HuH-7 (cell line): ENCODE measurements around the gene C10orf67.
"Not testable (repeated sequence)": the region's sequence is repeated elsewhere in the genome, so short reads cannot be mapped to it uniquely, and the experiment has no call there.

ENCODE experiments used
- DNase-seq: peaks from one replicate; pipeline ENCODE4 v3.0.0; 2011; ENCODE audit warnings: low spot score

The C10orf67 gene

DNA sequence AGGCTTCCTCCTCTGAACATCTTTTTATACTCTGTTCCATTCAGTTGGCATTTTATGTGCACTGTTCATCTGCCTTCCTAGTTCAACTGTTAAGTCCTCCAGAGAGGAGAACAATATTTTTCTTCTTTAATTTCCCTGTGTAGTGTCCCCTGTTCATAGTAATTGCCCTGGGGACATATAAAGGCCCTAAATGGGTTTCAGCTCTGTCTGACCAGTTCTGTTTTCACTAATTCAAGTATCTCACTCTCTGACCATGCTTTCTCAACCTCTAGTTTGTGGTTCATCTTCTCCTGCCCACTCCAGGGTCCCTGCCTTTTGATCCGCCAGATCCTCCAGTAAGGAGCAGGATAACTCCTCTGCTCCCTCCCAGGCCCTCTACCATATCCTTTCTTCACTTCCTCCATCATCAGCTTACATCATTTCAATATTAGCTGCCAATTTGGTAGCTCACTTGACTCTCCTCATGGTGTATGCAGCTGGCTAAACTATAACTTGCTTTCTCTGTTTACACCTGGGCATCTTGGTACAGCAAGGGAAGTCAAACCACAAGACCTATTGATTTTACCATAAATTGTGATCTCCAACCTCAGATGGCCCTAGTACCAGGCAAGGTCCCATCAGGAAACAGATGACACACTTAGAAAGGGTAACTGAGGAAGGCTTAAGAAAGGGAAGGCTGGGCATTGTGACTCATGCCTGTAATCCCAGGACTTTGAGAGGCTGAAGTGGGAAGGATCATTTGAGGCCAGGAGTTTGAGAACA lies 17.7 kb upstream of the C10orf67 start:
- DNase-seq: no peak

DNA sequence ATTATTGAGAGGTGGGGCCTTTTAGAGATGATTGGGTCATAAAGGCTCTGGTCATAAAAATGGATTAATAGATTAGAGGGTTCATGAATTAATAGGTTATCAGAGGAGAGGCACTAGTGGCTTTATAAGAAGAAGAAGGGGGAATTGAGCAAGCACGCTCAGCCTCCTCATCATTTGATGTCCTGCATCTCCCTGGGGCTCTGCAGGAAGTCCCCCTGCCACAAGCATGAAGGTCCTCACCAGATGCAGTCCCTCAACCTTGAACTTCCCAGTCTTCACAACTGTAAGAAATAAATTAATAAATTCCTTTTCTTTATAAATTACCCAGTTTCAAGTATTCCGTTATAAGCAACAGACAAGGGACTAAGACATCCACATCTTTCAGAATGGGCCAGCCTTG lies 17.1 kb upstream of the C10orf67 start:
- DNase-seq: no peak

DNA sequence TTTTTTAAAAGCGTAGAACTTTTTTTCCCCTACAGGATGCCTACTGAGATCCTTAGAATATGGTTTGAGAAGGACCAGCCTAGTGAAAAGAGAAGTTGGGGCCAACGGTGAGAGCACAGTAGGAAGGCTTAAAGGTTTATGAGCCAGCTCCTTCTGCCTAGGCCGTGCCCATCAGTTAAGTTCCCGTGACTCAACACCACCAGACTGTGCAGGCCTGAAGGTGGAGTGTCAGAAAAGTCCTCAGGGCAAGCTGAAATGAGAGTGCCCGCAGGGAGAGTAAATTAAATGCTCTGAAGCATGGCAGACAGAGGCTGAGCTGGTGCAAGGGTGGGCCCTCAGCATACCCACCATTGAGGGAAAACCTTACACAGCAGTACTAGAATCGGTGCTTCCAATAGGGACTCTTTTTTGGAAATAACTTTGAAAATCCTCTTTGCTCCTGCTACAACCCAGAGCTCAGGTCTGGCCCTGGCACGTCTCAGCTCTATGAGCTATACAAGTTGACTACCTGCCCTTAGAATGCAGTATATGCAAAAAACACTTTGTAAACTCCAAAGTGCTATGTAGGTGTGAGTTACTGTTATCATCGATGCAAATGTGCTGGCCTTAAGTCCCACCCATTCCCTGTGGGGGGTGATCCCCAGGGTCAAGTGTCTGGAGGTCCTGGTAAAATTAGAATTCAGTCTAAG lies 15.2 kb upstream of the C10orf67 start:
- no peak for DNase-seq

DNA sequence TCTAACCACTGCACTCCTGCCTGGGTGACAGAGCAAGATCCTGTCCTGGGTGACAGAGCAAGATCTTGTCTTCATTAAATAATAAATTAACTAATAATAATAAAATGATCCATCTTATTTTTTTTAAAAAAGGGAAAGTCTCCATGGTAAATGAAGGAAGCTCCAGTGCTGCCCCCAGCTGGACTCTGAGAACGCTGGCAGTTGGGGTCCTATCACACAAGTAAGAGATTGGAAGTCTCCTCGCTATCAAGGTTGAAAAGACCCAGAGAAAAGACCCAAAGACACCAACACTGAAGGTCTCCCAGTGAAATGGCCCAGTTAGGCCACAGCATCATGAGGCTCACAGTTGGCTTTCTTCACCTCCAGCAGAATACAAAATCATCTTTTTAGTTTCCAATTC lies 13.8 kb upstream of the C10orf67 start:
- DNase-seq: no peak

GRCh38 chr10:23354630-23355279 lies 10.2 kb upstream of the C10orf67 start:
- DNase-seq: no peak

DNA sequence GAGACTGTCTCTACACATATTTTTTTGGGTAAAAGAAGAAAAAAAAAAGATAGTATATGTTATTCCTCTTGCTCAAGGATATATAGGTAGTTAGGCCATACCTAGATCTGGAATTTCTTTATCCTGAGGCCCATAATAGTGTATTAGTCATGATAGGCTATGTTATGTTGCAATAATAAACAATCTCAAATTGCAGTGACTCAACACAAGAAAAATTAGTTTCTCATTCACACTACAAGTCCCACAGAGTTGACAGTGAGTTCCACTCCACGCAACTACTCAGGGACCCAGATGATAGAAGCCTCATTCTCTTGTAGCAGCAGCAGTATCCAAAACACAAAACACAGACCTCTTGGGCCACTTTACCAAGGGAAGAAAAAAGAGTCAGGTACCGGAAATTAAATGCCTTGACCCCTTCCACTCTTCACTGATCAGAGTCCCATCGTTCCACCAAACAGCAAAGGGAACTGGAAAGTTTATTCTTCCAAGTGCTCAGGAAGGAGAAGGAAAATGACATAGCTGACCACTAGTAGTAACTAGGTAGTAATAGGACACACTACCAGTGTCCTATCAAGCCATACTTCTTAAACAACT lies 7.4 kb upstream of the C10orf67 start:
- no peak for DNase-seq

DNA sequence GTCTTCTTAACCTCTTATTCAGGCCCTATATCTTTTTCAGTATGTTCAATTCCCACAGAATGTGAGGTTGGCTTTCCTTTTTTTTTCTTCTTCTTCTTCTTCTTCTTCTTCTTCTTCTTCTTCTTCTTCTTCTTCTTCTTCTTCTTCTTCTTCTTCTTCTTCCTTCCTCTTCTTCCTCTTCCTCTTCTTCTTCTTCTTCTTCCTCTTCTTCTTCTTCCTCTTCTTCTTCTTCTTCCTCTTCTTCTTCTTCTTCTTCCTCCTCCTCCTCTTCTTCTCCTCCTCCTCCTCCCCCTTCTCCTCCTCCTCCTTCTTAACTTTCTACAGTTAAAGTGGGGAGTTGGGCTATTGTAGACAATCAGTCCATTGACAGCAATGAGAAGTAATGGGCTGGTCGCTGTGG lies 6.1 kb upstream of the C10orf67 start:
- not testable (repeated sequence) for DNase-seq

GRCh38 chr10:23345861-23346260 lies 1.3 kb upstream of the C10orf67 start:
- DNase-seq: peak; percentile 55

DNA sequence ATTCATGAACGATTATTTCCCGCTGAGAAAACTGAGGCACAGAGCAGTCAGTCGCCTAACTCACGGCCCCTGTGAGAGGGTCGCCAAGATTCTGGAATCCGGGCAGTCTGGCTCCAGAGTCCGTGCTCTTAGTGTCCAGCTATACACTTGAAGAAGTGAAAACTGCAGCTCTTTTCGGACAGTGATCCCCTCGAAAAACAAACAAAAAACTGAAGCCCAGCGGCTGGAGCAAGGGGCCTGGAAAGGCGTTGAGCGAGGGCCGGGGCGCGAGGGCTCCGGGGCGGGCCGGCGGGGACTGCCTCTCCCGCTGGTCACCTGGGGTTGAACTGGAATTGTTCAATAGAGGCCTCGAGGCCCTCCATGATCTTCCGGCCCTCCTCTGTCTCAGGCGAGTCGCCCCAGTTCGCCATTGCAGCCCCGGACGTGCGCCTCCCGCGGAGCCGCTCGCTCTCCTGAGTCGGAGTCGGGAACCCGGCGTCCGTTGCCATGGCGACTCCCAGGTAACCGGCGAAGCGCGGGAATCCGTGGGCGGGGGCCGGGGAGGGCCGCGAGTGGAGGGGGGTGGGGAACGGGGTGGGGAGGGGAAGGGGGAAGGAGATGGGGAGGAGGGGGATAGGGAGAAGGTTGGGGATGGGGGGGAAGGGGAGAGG lies 881 bp downstream of the C10orf67 start:
- DNase-seq: peak; percentile 77

DNA sequence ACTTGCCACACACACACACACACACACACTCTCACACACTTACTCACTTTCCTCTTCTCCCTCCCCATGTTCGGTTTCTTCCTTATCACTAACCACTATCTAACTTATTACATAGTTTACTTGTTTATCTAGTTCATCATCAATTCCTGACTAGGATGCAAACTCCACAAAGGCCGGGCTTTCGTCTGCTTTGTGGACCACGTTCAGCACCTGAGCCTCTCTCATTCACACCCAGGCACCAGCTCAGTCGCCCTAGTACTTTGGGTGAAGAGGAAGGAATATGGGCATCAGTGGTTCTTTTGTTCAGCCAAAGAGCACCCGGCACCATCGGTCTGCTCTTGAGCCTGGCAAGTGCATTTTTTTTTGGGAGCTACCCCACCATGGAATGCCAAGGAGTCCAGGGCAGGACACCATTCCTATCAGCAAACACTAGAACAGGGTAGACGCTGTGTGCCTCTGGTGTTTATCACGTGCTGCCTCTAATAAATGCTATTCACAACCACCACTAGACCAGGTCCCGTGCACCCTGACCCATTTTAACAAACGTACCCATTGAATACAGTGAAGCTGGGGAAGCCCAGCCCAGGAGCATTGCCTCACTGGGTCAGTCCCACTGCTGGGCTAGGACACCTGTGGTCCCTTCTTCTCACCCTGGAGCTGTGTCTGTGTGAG lies 2.2 kb downstream of the C10orf67 start:
- no peak for DNase-seq

DNA sequence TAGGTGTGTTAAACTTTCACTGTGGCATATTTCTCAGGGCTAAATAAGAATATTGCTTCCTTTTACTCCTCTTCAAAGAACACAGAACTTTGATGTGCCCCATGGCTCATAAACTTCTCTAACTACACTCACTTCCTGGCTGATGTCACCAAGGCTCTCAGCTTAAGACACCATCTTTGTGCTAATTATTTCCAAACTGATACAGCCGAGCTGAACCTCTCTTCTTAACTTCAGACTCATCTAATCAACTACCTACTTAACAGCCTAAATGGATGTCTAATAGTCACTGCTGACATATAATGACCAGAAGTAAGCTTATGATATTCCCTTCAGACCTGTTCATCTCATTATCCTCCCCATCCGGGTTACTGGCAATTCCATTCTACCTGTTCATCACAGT lies 3.6 kb downstream of the C10orf67 start:
- no peak for DNase-seq

DNA sequence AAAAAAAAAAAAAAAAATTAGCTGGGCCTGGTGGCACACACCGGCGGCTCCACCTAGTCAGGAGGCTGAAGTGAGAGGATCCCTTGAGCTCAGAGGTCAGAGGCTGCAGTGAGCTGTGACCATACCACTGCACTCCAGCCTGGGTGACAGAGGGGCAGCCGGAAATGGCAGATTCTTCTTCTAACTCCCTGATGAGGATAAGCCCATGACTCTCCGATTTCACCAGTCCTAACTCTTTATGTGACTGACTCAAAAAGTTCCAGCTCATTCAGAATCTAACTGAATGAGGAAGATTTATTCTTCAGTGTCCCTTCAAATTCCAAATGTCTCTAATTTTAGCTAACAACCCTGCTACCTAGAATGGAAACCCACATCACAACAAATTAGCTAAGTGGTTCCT lies 4.2 kb downstream of the C10orf67 start:
- no peak for DNase-seq

GRCh38 chr10:23338886-23339285 lies 5.7 kb downstream of the C10orf67 start:
- DNase-seq: no peak

DNA sequence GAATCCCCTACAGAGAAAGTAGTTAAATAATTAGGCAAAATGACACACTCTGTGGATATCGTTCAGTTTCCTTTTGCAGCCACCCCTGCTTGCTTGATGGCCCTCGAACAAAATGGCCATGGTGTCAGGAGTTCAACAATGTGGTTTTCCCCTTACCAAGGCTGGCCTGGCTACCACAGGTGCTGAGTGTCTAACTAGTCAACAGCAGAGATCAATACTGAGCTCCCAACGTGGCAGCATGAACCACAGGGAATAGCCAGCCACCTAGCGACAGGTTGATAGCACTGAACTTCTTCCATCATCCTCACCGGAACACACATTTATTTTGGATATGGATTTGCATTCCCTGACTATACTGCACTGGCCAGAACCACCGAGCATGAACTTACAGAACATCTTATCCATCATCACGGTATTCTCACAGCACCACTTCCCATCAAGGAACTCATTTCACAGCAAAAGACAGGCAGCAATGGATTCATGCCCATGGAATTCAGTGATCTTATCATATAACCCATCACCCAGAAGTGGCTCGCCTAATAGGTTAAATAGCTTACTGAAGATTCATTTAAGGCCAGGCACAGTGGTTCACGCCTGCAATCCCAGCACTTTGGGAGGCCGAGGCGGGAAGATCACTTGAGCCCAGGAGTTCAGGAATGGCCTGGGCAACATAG lies 6.3 kb downstream of the C10orf67 start:
- peak; percentile 83 for DNase-seq

GRCh38 chr10:23337616-23338015 lies 7.0 kb downstream of the C10orf67 start:
- DNase-seq: no peak

GRCh38 chr10:23331567-23332301 lies 12.9 kb downstream of the C10orf67 start:
- no peak for DNase-seq

DNA sequence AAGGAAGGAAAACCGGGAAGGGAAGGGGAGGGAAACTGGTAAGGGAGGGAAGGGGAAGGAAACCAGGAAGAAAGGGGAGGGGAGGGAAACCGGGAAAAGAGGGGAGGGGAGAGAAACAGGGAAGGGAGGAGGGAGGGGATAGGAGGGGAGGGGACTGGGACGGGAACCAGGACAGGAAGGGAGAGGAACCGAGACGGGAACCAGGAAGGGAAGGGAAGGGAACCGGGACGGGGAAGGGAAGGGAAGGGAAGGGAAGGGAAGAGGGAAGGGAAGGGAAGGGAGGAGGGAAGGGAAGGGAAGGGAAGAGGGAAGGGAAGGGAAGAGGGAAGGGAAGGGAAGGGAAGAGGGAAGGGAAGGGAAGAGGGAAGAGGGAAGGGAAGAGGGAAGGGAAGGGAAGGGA lies 13.6 kb downstream of the C10orf67 start:
- no peak for DNase-seq

- DNase-seq: no peak
These were observed 17.9 kb downstream of the C10orf67 start for GRCh38 chr10:23326544-23327307.

GRCh38 chr10:23325132-23325531 lies 19.5 kb downstream of the C10orf67 start:
- no peak for DNase-seq

DNA sequence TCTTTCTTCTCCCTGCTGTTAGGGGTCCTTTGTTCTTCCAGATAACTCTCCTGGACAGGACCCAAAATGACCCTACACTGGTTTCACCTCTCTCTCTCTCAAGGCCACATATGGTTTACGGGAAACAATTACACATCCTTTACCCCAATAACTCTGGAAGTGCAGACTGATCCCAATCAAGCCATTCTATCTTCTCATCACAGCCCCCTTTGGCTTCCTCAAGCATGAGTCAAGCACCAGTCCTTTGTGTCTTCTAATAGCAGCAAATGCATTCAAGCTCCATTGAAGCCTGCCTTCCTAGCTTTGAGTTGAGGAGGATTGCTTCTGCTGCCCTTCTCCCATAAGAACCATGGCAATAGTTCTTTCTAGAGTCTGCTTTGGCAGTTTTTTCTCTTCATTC lies 20.2 kb downstream of the C10orf67 start:
- no peak for DNase-seq
